ENCODE data around the gene ARHGAP36. TPM values are rescaled to one million over a fixed set of nuclear protein-coding genes. Genes with fewer than 3 reads are reported as not detected.
A peak's percentile ranks its signal among the peaks of the same experiment; 100 is the strongest.

Gene ARHGAP36
- total RNA-seq, 1 experiment from 2014 or later = 0.37 TPM

DNA sequence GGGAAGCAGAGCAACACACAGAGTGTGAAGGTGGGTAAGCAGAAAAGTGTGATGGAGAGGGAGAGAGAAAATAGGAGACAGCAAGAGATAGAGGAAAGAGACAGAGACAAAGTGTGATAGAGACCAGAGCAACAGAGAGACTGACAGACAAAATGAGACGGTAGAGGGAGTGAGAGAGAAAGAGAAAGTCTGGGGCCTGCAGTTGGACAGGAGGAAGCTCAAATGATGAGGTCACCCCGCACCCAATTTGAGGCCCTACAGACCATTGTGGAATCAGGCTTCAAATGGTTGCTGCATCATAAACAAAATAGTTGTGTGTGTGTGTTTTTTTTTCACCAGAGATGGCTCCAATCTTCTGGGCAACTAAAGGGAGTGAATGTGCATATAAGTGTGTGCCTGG lies 48.0 kb upstream of the ARHGAP36 start:
- no peak overlapping the region for H3K18ac ChIP-seq (ENCODE audit: insufficient read length, low read depth, low read length)
- no peak overlapping the region for H3K9ac ChIP-seq (ENCODE audit: extremely low read depth, insufficient read length, low read length)
- H3K4me2 ChIP-seq (ENCODE audit: insufficient read depth, insufficient read length, low read length) = no peak overlapping the region
- H3K23me2 ChIP-seq (ENCODE audit: insufficient read length, low read depth, low read length, poor library complexity, severe bottlenecking) = no peaks in the 10 kb centered on the region
- no peak overlapping the region for H4K5ac ChIP-seq (ENCODE audit: insufficient read length, low read depth, low read length)
- H3K9me3 ChIP-seq (ENCODE audit: control insufficient read depth, low read depth, low read length) = no peaks in the 10 kb centered on the region
- no peak overlapping the region for H3T11ph ChIP-seq (ENCODE audit: low read length)
- H4K20me1 ChIP-seq (ENCODE audit: control insufficient read depth, insufficient read depth, insufficient read length) = no peaks in the 10 kb centered on the region
- TF ChIP-seq, protein P1, sequence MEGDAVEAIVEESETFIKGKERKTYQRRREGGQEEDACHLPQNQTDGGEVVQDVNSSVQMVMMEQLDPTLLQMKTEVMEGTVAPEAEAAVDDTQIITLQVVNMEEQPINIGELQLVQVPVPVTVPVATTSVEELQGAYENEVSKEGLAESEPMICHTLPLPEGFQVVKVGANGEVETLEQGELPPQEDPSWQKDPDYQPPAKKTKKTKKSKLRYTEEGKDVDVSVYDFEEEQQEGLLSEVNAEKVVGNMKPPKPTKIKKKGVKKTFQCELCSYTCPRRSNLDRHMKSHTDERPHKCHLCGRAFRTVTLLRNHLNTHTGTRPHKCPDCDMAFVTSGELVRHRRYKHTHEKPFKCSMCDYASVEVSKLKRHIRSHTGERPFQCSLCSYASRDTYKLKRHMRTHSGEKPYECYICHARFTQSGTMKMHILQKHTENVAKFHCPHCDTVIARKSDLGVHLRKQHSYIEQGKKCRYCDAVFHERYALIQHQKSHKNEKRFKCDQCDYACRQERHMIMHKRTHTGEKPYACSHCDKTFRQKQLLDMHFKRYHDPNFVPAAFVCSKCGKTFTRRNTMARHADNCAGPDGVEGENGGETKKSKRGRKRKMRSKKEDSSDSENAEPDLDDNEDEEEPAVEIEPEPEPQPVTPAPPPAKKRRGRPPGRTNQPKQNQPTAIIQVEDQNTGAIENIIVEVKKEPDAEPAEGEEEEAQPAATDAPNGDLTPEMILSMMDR (conservative IDR thresholded peaks at IDR 0.05) = no peak
- no CpG with 5 or more reads among the region's 2 CpGs for WGBS (ENCODE audit: extremely low coverage, insufficient read length, low lambda C conversion rate)
- H3K27me3 ChIP-seq (ENCODE audit: insufficient read depth, low read length) = no peaks in the 10 kb centered on the region
- Mint-ChIP-seq H3K27ac (0 out of 7 replicates have a peak overlapping the region, but pooled peaks of 1 of the 3 experiments have one; percentile 10), H3K9me3 (peaks cover 0 to 2% of the 10 kb centered on the region in 2 experiments; a peak in 2 of 5 replicates), H3K4me1 (0 out of 4 replicates have a peak, but pooled peaks cover 0 to 2% of the 10 kb centered on the region in 2 experiments), H3K36me3 (ENCODE audit: insufficient read depth in 1 of 3, low read depth in 3 of 3) (no peaks in the 10 kb centered on the region), H3K4me3 (no peak overlapping the region), H3K27me3 (ENCODE audit: low read depth) (peaks cover 14% of the 10 kb centered on the region)
- no peak overlapping the region for H3K27ac ChIP-seq (ENCODE audit: insufficient read length, low read depth, low read length)
- no peak overlapping the region for H2BK20ac ChIP-seq (ENCODE audit: low read depth, low read length, poor library complexity, severe bottlenecking)
- no peak overlapping the region for H2AK5ac ChIP-seq (ENCODE audit: insufficient read length, low read length)
- H4K8ac ChIP-seq (replicated peaks; ENCODE audit: insufficient read length, low read depth, low read length) = no peak overlapping the region
- no peak overlapping the region for H2BK120ac ChIP-seq (ENCODE audit: low read depth, low read length, poor library complexity, severe bottlenecking)
- no peak overlapping the region for H2AFZ ChIP-seq (ENCODE audit: low read length)
- no peak overlapping the region for H2BK5ac ChIP-seq (ENCODE audit: insufficient read length, low read length)
- no peak overlapping the region for H2BK12ac ChIP-seq (ENCODE audit: insufficient read length, low read depth, low read length)
- H3K14ac ChIP-seq (ENCODE audit: insufficient read depth, low read length) = no peak overlapping the region
- H4K91ac ChIP-seq (ENCODE audit: insufficient read length, low read depth, low read length) = no peak overlapping the region
- H3K79me1 ChIP-seq (ENCODE audit: insufficient read depth, low read depth, low read length, poor library complexity, severe bottlenecking) = no peaks in the 10 kb centered on the region
- H3K4ac ChIP-seq (ENCODE audit: low read depth, low read length) = no peak overlapping the region
- H3K56ac ChIP-seq (ENCODE audit: insufficient read length, low read depth, low read length) = no peak overlapping the region
- H3K23ac ChIP-seq (ENCODE audit: insufficient read length, low read depth, low read length) = no peak overlapping the region
- H3K4me1 ChIP-seq (ENCODE audit: insufficient read depth, low read length) = no peaks in the 10 kb centered on the region
- no peak overlapping the region for H2BK15ac ChIP-seq (ENCODE audit: low read depth, low read length)
- H3K79me2 ChIP-seq (ENCODE audit: insufficient read depth, low read length) = no peaks in the 10 kb centered on the region
- no peak for DNase-seq
